Measurements from ENCODE around the gene SORBS1.
"Not testable (repeated sequence)": the region's sequence is repeated elsewhere in the genome, so short reads cannot be mapped to it uniquely, and the experiment has no call there.

SORBS1 gene

DNA sequence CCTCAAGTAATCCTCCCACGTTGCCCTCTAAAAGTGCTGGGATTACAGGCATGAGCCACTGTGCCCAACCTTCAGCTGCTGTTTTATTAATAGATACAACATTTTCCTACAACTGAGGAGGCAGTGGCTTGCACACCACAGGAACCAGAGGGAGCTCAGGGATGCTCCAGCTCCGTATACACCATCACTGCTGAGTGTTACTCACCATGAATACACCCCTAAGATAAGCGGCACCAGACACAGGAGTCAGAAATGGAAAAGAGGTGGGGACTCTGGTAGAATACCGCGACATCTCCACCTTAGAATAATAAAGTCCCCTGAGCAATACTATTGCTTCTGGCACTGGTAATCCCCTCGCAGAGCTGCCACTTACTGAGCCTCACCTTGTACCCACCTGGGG, 201.7 kb downstream of the SORBS1 start:
- no peak for TF ChIP-seq POLR2A (IDR thresholded peaks at IDR 0.05; ENCODE audit: low read depth, low read length)
- FAIRE-seq, result no peak
- no peak for DNase-seq (ENCODE audit: insufficient read length, low spot score)

DNA sequence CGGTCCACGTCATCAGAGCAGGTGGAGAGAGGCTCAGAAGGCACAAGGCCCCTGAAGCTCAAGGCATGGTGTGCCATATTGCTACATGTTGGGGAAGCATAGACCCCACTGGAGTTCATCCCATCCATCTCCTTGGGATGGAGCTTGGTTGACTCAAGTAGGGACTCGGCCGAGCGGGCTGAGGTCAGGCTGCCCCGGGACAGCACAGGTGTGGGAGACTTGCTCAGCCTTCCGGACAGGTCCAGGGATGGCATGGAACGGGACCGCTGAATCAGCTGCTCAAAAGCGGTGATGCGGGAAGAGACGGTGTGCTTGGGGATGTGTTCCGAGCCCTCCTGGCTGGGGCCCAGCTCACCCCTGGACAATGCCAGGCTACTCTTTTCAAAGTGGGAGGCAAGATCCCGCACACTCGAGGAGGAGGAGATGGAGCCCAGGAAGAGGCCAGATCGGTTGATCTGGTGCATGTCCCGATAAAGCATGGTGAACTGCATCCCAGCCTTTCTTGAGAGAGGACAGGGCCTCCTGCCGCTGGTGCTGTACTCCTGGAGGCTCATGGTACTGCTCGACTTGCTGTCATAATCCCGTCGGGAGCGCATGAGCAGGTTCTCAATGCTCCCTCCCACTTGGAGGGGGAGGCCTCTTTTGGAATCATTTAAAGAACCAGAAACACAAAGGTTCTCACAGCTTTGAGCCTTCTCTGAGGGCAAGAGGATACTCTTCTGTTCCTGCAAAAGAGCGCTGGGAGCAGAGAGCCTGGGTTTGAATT, 204.8 kb downstream of the SORBS1 start:
- no peak for FAIRE-seq
- no peak for TF ChIP-seq POLR2A (IDR thresholded peaks at IDR 0.05; ENCODE audit: low read depth, low read length)
- no peak for DNase-seq (ENCODE audit: insufficient read length, low spot score)

DNA sequence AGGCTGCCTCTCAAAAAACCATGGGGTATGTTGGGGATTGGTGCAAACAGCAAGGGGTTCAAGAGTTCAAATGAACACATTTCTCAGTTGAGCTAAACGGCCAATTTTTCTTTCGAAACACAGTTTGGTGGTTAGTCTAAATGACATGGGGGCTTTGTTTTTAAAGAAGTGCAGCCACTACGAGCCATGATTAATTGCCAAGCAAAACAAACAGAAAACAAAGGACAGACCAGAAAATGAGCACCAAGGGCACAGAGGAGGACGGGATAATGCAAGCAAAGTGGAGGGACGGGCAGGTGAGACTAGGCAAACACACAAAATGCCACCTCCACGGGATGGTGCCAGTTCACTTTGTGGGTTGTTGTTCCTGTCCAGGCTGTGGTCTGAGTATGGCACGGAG, 205.9 kb downstream of the SORBS1 start:
- DNase-seq (ENCODE audit: insufficient read length, low spot score) (no peak), FAIRE-seq (no peak)
- no peak for TF ChIP-seq POLR2A (IDR thresholded peaks at IDR 0.05; ENCODE audit: low read depth, low read length)

DNA sequence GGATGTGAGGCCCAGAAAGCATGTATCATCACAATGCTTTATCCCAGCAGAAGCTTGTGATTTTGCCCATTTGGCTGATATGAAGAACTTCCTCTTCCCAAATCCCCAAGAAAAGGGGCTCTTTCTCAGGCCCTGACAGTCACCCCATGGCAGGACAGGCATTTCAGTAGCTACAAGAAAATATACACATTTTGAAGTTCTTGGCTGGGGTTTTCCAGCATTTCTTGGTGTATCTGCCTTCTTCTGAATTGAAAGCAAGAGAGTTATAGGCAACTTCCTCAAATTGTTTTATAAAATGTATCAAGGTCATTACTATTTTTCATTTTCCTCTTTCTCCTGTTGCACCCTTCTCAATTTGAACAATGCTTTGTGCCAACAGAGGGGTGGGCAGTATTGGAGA, 207.1 kb downstream of the SORBS1 start:
- no peak for DNase-seq (ENCODE audit: insufficient read length, low spot score)
- TF ChIP-seq POLR2A (IDR thresholded peaks at IDR 0.05; ENCODE audit: low read depth, low read length), result no peak
- FAIRE-seq, result no peak

DNA sequence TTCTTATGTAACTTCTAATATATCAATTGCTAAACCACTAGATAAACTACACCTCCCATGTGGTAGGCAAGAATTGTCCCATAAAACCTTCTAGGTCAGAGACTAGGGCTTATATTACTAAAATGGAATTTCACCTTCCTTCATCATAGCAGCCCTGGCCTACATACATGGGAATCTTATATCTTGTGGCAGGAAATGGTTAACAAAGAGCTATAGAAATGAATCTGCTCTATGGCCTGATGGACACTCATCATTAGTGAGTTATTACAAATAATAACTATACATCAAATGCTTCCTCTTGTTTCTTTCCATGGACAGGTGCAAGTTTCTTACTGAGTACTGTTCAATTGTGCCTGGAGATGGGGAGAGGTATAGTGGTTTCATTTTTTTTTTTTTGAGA, 208.0 kb downstream of the SORBS1 start:
- DNase-seq (ENCODE audit: insufficient read length, low spot score), result no peak
- no peak for FAIRE-seq
- no peak for TF ChIP-seq POLR2A (IDR thresholded peaks at IDR 0.05; ENCODE audit: low read depth, low read length)

DNA sequence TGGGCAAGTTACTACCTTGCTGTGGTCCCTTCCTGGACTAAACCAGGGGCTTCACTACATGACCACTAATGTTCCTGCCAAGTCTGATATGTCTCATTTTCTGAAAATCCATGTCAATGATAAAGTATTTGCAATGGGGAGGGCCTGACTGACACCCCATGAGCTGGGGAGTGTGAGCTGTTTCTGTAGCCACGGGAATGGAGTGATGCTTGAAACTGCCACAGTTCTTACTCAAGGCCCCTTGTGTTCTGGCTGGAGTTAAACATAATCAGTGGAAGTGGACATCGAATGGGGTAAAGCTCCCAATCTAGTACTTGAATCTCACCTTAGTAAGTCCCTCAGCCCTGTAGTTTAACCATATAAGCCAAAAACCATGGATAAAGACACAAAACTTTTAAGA, 208.5 kb downstream of the SORBS1 start:
- DNase-seq (ENCODE audit: insufficient read length, low spot score) (no peak), FAIRE-seq (no peak)
- no peak for TF ChIP-seq POLR2A (IDR thresholded peaks at IDR 0.05; ENCODE audit: low read depth, low read length)

DNA sequence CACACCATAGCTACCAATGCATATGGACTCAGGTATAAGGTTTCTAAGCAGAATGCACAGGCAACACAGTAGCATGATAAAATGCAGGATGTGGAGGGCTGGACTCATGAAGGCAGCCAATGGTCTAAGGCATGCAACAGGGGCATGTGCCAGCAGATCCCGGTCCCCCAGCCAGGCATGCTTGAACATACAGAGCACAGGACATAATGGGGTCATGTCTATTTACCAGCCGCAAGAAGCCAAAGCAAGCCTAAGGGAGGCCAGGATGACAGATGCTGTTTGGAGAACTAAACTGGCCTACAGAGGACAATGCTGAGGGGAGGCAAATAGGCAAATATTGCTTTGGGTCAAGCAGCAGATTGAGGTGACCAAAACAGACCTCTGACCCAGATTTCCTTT, 210.3 kb downstream of the SORBS1 start:
- FAIRE-seq (no peak), DNase-seq (ENCODE audit: insufficient read length, low spot score) (no peak)
- no peak for TF ChIP-seq POLR2A (IDR thresholded peaks at IDR 0.05; ENCODE audit: low read depth, low read length)

DNA sequence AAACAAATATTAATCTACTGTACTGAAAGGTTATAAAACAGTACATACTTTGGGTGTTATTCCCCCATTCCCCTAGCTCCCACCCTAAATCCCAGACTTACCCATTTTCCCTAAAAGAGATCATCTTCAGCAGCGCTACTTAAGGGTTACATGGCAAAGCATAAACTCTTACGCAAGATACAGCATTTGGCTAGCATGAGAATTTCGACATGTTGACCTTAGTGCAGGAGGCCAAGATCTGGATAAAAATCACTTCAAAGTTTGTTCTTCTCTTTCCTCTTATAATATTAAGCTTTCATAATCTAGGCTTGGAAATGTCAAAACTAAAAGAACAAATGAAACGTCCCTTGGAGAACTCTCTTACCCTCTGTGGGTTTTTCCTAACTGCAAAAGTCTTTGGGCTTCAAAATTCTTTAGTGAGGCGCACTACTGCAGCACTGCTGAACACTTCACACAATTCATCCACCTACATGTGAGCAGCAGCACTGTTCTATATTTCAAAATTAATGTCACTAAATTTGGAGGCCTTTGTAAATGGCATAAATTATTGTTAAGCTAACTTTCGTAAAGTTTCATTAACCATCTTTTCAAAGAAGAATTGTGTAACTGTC, 210.8 kb downstream of the SORBS1 start:
- FAIRE-seq (no peak), DNase-seq (ENCODE audit: insufficient read length, low spot score) (no peak)
- TF ChIP-seq POLR2A (IDR thresholded peaks at IDR 0.05; ENCODE audit: low read depth, low read length), result no peak

DNA sequence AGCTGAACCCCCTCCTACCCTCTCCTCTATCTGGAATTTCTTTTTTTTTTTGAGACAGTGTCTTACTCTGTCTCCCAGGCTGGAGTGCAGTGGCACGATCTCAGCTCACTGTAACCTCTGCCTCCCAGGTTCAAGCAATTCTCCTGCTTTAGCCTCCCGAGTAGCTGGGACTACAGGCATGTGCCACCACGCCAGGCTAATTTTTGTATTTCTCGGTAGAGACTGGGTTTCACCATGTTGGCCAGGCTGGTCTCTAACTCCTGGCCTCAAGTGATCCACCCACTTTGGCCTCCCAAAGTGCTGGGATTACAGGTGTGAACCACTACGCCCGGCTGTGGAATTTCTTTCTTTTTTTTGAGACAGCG, 213.8 kb downstream of the SORBS1 start:
- not testable (repeated sequence) for FAIRE-seq

DNA sequence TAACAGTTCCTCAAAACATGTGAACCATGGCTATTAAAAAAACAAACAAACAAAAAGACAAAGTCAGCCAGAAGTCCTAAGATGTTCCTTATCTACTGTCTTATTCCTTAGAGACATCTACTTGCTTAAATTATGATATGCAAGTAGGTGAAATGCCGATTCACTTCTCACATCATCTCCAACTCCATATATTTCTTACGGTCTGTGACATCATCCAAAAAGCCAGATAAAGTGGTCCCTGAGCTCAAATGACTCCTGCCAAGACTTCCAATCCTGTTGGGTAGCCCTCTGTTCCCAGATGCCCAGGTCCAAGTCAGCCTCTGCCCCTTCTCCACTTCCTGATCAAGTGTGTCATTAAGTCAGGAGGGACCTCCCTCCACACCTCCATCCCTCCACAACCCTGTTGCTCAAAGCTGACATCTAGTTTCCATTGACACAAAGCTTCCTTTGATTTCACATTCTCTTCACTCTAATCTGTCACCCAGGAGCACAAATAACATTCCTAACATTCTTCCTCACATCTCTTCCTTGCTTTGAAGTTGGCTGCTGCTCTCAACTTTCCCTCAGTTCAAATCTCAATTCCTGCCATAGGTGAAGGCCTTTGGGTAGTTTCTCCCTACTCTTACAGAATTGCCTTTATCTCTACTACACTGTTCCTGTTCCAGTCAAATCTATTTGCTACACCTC, 214.3 kb downstream of the SORBS1 start:
- no peak for DNase-seq (ENCODE audit: insufficient read length, low spot score)
- peak; percentile 65 for FAIRE-seq
- no peak for TF ChIP-seq POLR2A (IDR thresholded peaks at IDR 0.05; ENCODE audit: low read depth, low read length)

More for the DNA sequence above, 213.8 kb downstream of the SORBS1 start:
- DNase-seq (ENCODE audit: insufficient read length, low spot score), result not testable (repeated sequence)

DNA sequence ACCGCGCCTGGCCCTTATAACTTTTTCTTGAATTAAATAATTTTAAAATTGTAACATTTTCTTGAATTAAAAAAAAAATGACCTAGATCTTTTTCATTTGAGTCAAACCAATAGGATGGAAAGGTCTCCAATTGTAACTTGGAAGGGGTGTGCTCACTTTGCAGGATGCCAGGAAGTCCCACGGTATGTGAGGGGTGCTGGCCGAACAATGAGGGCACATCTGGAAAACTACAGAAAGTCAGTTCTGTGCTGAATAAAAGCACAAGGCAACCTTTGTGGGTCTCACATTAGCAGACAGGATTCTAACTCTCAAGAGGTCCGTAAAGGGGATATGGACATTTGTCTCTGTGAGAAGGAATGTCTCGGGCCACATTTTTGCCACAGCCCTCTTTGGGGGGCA, 217.6 kb downstream of the SORBS1 start:
- FAIRE-seq, result no peak
- no peak for TF ChIP-seq POLR2A (IDR thresholded peaks at IDR 0.05; ENCODE audit: low read depth, low read length)

DNA sequence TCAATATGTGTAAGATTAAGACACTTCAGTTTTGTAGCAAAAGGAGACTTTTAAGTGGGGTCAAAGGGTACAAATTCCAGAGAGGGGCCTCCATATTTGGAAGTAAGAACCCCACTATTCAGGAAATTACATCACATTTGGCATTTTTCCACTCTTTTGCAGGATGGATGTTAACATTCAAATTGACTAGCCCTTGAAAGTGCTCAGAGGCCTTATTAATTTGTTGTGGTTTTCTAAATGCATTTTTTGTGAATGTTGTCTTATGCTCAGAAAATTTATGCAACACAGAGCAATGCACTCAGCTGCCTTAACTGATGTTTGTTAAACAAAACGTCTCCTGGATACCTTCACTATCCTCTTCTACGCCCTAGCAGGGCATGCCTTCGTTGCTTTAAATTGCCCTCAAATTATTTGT, 219.4 kb downstream of the SORBS1 start:
- DNase-seq (ENCODE audit: insufficient read length, low spot score) (no peak), FAIRE-seq (no peak)
- no peak for TF ChIP-seq POLR2A (IDR thresholded peaks at IDR 0.05; ENCODE audit: low read depth, low read length)

More for the DNA sequence above, 217.6 kb downstream of the SORBS1 start:
- no peak for DNase-seq (ENCODE audit: insufficient read length, low spot score)

DNA sequence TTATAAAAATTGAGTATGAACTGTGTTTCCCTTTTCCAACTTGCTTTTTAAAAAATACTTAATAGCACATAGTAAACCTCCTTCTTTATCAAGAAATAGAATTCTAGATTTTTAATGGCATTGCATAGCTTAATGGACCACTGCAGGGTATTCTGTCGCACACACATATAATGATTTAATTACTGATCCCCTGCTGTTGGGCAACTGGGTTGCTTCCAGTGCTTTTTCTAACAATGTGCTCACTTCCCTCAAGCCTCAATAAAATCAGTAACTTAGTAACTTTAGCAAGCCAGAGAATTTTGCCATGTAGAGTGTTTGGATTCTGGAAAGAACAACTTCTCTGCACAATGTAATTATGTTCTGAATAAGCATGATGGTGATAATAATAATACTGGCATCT, 221.3 kb downstream of the SORBS1 start:
- TF ChIP-seq POLR2A (IDR thresholded peaks at IDR 0.05; ENCODE audit: low read depth, low read length), result no peak
- DNase-seq (ENCODE audit: insufficient read length, low spot score) (no peak), FAIRE-seq (no peak)

DNA sequence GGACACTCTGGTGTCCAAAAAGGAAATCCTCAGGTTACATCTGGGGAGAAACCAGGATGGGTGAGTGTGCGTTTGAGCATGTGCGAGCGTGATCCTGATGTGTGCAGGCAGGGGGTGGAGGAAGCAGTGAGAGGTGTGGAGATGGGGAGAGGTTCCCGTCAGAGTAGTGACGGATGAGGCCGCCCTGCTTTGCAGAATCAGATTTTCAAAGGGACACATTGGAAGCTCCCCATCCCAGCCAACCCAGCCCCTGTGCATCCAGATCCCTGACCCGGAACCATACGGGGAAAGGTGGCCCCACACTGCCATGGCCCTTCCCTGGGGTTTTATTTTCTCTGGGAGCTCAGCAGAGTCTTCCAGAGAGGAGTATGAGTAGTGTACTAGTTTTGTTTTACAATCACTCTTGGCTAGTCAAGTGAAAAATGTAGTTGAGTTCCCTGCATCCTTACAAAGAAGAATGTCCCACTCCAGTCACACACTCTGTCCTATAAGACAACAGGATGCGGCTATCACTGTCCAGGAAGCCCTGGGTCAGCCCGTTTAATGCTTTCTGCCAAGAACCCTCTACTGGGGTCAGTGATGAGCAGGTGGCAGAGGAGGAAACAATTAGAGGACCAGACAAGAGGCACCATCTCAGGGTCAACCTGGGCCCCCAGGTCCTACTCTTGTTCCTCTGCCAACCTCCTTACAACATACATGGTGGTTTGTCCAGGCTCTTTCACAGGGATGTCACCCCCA, 223.6 kb downstream of the SORBS1 start:
- TF ChIP-seq POLR2A (IDR thresholded peaks at IDR 0.05; ENCODE audit: low read depth, low read length), result no peak
- no peak for FAIRE-seq
- no peak for DNase-seq (ENCODE audit: insufficient read length, low spot score)
